ENCODE measurements around the gene HOXB7.

GRCh38 chr17:48626245-48627117 is 15.7 kb upstream of the HOXB7 start, which contains the start of gene HOXB9:
- no peak for TF ChIP-seq POLR2A (IDR thresholded peaks at IDR 0.05; ENCODE audit: low read depth, low read length)
- TF ChIP-seq POLR2AphosphoS5 (IDR thresholded peaks at IDR 0.05; ENCODE audit: low read depth, low read length): no peak

All from GM12892 (cell line).